BE2C (cell line): Measurements from ENCODE around the gene PDCD1.

Experiments
- DNase-seq: peaks from one replicate; pipeline ENCODE4 v3.0.0-alpha.2; 2020
- H3K27me3 ChIP-seq: fragments of 250-450 bp; sonication (Bioruptor Pico); 2 replicates; pipeline ENCODE4 v1.5.1; 2020; ENCODE audit warnings: mild to moderate bottlenecking
- H3K36me3 ChIP-seq: fragments of 250-450 bp; sonication (Bioruptor Pico); 2 replicates; pipeline ENCODE4 v1.5.1; 2020; ENCODE audit warnings: mild to moderate bottlenecking
- H3K4me1 ChIP-seq: fragments of 250-450 bp; sonication (Bioruptor Pico); 2 replicates; pipeline ENCODE4 v1.5.1; 2020
- H3K4me3 ChIP-seq: 2 replicates; pipeline ENCODE4 v1.5.1; 2011; ENCODE audit warnings: low read depth, low read length
- H3K9me3 ChIP-seq: fragments of 250-450 bp; sonication (Bioruptor Pico); 2 replicates; pipeline ENCODE4 v1.5.1; 2020
- TF ChIP-seq, protein P1 (sequence below): IDR thresholded peaks from 2 replicates; pipeline ENCODE4 v1.5.1; 2012; ENCODE audit warnings: mild to moderate bottlenecking, low read depth, low read length

PDCD1 gene

DNA sequence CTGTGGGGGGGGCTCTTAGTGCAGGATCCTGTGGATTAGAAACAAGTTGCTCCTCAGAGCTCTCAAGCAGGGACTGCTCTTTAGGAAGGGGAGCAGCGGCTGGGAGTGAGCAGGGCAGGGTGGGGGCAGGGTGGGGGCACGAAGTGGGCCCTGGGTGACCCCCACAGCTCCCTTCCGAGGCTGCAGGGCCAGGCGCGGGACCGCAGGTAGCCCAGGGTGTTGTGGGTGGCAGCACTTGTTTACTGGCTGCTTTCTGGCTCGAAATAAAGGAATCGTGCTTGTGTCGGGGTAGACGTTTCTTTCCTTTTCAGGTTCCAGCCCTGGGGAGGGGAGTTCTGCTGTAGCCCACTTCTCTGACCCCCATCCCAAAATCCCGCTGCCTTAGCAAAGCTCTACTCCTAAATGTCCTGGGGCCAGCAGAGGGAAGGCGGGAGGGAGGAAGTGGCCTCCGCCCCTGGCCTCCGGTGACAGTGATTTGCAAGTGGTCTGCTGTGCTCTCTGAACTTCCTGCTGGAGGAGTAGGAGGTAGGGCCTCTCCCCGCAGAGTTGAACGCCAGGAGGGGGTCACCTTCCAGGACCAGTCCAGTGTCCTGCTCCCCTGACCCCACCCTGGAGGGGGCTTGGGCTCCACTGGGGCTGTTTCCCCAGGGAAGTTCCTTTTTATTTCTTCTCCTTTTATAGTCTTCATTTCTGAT, 41.4 kb downstream of the PDCD1 start:
- TF ChIP-seq, protein P1, sequence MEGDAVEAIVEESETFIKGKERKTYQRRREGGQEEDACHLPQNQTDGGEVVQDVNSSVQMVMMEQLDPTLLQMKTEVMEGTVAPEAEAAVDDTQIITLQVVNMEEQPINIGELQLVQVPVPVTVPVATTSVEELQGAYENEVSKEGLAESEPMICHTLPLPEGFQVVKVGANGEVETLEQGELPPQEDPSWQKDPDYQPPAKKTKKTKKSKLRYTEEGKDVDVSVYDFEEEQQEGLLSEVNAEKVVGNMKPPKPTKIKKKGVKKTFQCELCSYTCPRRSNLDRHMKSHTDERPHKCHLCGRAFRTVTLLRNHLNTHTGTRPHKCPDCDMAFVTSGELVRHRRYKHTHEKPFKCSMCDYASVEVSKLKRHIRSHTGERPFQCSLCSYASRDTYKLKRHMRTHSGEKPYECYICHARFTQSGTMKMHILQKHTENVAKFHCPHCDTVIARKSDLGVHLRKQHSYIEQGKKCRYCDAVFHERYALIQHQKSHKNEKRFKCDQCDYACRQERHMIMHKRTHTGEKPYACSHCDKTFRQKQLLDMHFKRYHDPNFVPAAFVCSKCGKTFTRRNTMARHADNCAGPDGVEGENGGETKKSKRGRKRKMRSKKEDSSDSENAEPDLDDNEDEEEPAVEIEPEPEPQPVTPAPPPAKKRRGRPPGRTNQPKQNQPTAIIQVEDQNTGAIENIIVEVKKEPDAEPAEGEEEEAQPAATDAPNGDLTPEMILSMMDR, result no peak
- Histone ChIP-seq H3K4me1 (no peaks in the 10 kb centered on the region), H3K27me3 (no peaks in the 10 kb centered on the region), H3K4me3 (no peak overlapping the region), H3K36me3 (no peaks in the 10 kb centered on the region), H3K9me3 (no peaks in the 10 kb centered on the region)
- DNase-seq, result no peak

DNA sequence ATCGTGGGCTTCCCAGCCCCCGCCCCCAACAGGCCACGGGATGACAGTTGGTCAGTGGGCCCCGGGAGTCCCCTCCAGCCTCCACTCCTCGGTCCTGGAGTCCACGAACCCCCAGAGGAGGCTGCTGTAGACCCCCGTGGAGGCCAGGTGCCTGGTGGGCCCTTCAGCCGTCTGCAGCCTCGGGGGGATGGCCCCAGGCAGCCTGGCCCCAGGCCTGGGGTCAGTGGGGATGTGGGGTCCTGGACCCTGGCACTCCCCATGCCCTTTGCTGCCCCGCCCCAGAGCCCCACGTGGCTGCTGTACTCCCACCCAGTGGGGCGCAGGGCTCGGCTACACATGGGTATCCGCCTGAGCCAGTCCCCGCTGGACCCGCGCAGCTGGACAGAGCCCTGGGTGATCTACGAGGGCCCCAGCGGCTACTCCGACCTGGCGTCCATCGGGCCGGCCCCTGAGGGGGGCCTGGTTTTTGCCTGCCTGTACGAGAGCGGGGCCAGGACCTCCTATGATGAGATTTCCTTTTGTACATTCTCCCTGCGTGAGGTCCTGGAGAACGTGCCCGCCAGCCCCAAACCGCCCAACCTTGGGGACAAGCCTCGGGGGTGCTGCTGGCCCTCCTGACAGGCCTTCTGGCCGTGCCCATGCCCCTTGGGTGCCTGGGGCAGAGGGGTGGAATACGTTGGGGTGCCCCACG, 42.1 kb downstream of the PDCD1 start:
- no peaks in the 10 kb centered on the region for H3K27me3 ChIP-seq
- H3K4me1 ChIP-seq, result no peaks in the 10 kb centered on the region
- H3K9me3 ChIP-seq, result no peaks in the 10 kb centered on the region
- TF ChIP-seq, protein P1, result no peak
- no peak for DNase-seq
- no peaks in the 10 kb centered on the region for H3K36me3 ChIP-seq
- H3K4me3 ChIP-seq, result no peak overlapping the region

- Histone ChIP-seq H3K4me1 (peaks cover 5% of the 10 kb centered on the region), H3K4me3 (no peak overlapping the region), H3K9me3 (no peaks in the 10 kb centered on the region), H3K36me3 (no peaks in the 10 kb centered on the region), H3K27me3 (no peaks in the 10 kb centered on the region)
- no peak for DNase-seq
- TF ChIP-seq, protein P1, result no peak
These were observed 42.9 kb downstream of the PDCD1 start for GRCh38 chr2:241815477-241816430.

DNA sequence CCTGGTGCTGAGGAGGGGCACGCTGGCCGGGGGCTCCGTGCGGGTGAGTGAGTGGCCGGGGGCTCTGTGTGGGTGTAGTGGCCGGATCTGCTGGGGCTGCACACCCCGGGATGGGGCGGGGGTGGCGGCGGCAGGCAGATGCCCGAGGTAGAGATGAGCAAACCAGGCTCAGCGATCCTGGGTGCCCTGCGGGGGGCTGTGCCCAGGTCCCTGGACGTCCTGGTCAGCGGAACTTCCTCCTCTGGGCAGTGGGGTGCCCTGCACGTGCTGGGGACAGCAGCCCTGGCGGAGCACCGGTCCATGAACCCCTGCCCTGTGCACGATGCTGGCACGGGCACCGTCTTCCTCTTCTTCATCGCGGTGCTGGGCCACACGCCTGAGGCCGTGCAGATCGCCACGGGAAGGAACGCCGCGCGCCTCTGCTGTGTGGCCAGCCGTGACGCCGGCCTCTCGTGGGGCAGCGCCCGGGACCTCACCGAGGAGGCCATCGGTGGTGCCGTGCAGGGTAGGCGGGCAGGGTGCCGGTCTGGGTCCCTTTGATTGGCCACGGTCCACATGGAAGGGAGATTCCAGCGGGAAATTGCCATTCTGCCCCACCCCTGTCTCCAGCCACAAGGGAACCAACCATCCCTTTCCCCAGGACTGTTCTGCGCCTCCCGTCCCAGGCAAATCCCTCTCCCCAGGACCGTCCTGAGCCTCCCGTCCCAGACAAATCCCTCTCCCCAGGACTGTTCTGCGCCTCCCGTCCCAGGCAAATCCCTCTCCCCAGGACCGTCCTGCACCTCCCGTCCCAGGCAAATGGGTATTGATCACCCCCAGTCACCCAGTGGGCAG, 43.8 kb downstream of the PDCD1 start:
- H3K36me3 ChIP-seq, result no peaks in the 10 kb centered on the region
- no peaks in the 10 kb centered on the region for H3K27me3 ChIP-seq
- TF ChIP-seq, protein P1, result no peak
- H3K4me1 ChIP-seq, result peaks cover 8% of the 10 kb centered on the region
- no peak overlapping the region for H3K4me3 ChIP-seq
- no peaks in the 10 kb centered on the region for H3K9me3 ChIP-seq
- DNase-seq, result no peak

DNA sequence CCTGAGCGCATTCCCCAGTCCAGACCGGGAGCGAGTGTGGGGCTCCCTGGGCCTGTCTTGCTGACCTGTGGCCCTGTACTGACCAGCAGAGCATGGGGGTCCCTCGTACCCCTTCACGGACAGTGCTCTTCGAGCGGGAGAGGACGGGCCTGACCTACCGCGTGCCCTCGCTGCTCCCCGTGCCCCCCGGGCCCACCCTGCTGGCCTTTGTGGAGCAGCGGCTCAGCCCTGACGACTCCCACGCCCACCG, 44.4 kb downstream of the PDCD1 start:
- Histone ChIP-seq H3K36me3 (no peaks in the 10 kb centered on the region), H3K9me3 (no peaks in the 10 kb centered on the region), H3K4me3 (no peak overlapping the region), H3K4me1 (peaks cover 11% of the 10 kb centered on the region), H3K27me3 (no peaks in the 10 kb centered on the region)
- TF ChIP-seq, protein P1, result no peak
- no peak for DNase-seq
